ENCODE results near the gene PDGFD.

The PDGFD gene

DNA sequence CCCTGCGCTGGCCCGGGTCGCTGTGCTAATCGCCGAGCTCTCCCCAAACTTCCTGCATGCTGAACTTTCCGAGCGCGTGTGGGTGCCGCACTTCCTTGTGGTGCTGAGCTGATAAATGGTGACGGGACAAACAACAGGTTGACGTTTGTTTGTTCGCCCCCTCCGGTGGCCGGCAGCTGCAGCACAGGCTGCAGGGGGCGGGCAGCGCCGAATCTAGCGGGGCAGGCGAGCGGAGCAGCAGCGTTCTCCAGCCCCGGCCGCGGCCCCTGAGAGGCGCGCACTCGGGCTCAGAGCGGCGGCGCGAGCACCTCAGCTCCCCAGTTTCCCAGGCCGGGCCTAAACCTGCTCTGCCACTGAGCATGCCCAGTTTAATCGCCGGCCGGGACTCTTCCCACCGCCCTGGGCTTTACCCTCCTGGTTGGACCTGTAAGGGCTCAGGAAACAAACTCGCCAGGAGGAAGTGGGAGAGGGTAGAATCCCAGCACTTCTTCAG lies at the start of gene PDGFD:
Gene PDGFD (minus strand): TSS at position 120 of the 493 bp plus-strand sequence.
- DNase-seq = peak; percentile 86

DNA sequence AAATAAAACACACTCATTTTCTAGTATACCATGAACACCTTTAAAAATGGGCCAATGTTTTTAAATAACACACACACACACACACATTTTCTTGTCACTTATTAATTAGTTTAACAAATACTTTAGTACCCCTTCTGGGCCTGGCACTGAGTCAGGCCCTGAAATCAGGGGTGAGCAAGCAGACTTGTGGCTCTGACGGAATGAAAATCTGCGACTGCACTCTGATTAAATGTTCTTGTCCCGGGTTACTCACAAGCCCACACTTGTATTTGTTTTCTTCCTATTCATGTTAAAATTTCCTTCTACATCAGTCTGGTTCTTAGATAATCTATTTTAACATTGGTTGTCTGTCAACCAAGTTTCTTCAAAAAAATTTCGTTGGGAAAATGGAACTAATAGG lies 43.0 kb upstream of the PDGFD start:
- no peak for DNase-seq

DNA sequence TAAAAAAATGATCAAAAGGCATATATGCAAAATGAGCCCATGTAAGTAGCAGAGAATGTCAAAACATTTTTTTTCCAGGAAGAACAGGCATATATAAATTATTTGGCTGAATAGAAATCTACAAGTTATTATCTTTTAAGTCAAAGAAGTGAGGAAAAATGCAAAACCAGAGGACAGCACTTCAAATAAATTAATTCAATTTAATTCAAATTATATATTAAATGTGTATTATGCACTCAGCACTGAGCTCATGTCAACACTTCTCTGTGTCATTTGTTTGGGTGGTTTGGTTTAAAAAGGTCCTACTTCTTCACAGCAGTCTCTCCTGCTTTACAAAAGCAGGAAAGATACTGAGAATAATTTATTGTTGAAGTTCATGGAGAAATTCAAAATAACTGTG lies 41.9 kb upstream of the PDGFD start:
- no peak for DNase-seq

DNA sequence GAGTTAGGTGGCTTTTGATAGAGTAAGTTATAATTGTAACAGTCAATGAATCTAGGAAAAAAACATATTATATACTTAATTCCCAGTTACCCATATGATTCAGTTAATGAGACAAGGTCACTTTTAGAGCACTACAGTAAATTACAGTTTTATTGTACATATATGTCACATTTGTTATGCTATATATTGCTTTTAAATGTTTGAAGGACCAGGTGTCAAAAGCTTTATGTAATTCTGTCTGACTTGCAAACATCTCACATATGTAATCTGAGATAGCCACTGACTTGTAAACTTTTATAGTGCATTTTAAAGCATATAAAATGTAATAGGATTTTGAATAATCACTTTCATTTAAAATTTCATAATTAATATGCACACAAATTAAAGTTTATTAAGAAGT lies 36.7 kb upstream of the PDGFD start:
- no peak for DNase-seq

DNA sequence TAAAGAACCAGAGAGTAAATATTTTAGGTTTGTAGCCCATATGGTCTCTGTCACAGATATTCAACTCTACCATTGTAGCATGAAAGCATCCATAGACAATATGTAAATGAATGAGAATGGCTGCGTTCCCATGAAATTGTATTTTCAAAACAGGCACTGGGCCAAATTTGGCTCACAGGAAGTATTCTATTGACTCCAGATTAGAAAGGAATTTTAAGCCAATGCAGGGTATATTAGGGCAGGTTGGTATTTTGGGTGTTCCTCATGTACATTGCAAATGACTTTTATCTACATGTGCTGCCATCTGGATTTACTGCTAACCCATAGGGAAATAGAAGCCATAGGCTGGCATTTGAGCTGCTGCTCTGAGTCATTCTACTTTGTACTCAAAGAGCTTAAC lies 35.1 kb upstream of the PDGFD start:
- DNase-seq = no peak

DNA sequence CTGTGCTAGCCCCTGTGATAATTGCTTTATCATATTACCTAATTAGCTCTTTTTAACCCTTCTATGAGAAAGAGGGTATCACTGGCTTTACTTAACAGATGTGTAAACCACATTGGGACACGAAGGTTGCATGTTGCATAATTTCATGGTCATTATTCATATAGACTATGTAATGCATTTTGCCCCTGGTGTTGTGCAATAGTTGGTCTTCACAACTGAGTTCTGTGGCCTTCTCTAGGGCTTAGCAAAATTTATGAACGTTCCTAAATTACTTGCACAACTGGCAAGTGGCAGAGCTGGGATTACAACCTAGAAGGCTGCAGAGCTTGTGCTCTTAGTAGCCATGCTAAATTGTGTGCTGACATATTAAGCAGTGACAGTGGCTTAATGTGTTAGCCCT lies 34.6 kb upstream of the PDGFD start:
- DNase-seq = no peak

DNA sequence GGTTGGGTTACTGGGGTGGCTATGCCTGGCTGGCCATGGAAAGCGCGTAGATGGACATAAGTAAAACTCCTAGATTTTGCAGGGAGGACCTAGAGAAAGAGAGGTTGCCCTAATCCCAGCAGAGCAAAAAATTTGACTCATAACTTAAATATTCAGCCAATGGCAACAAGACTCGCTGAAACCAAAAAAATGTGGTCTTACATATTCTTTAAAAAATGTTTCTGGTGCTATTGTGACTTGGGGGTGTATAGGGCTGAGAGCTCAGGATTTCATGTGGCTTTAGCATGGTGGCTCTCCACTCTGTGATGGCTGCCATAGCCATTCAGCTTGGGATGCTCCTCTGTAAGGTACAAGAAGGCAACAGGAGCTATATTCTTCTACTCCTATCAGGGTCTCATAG lies 27.2 kb upstream of the PDGFD start:
- no peak for DNase-seq

DNA sequence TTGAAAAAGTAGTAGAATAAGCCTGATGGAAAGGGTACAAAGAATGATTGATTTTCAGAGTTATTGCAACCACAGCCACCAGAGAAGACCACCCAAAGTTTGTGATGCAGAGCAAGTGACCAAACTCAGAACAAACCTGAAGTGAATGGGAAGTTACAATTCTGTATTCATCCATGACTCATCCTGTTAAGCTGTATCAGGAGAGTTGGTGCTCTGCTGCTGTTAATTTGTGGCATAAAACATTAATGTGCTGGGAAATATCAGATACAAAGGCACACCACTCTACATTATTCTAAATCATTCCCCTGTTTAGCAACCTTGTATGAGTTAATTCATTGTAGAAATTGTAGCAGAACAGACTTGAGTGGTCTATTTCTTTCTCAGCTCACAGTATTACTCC lies 19.6 kb upstream of the PDGFD start:
- DNase-seq = no peak

DNA sequence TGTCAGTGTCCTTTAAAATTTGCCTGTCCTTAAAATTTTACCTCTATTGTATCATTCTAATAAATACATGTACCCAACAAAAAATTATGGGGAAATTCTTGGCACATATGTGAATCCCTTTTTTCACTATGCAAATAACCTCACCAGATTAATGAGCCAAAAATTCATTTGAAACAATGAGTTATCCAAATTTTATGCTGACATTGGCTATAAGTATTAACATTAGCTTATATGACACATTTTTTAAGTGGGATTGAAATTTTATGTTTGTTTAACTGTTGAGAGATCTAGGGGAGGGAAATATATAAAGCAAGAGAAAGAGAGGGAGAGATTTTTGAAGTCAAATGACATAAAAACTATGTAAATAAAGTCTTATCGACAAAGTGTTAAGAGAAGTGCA lies 11.8 kb upstream of the PDGFD start:
- DNase-seq = no peak

DNA sequence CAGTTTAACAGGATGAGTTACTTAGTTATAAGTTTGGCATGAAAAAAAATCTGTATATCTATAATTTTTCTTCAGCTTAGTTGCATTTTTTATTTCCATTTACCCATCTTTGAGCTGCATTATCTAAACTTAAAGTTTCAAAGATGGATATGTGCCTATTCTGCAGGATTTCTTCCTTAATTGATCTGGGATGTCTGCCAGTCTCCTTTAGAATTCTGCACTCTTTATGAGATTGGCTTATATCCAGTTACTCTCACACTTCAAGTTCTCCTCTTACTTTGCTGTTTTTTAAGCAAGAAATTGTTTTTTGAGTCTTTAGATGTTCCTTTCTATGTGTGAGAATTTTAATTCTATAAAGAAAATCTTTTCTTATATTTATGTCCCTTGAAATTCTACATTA lies 5.1 kb upstream of the PDGFD start:
- no peak for DNase-seq

DNA sequence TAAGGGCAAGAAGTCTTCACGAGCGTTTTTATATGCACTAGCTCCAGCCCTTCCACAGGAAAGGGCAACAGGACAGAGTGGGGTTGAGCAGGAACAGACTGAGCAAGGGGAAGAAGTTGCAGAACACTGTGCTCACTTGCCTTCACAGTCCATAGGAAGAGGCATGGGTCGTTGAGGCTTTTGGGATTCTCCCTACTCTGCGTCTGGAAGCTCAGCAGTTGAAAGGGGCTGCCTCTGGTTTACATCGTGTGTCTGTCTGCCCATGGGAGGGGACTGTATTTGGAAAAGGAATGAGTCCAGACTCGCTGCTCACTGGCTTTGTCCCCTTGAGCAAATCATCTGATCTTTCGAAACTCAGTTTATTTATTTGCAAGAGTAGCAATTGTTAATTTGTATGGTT lies 1.1 kb upstream of the PDGFD start:
- DNase-seq = no peak

DNA sequence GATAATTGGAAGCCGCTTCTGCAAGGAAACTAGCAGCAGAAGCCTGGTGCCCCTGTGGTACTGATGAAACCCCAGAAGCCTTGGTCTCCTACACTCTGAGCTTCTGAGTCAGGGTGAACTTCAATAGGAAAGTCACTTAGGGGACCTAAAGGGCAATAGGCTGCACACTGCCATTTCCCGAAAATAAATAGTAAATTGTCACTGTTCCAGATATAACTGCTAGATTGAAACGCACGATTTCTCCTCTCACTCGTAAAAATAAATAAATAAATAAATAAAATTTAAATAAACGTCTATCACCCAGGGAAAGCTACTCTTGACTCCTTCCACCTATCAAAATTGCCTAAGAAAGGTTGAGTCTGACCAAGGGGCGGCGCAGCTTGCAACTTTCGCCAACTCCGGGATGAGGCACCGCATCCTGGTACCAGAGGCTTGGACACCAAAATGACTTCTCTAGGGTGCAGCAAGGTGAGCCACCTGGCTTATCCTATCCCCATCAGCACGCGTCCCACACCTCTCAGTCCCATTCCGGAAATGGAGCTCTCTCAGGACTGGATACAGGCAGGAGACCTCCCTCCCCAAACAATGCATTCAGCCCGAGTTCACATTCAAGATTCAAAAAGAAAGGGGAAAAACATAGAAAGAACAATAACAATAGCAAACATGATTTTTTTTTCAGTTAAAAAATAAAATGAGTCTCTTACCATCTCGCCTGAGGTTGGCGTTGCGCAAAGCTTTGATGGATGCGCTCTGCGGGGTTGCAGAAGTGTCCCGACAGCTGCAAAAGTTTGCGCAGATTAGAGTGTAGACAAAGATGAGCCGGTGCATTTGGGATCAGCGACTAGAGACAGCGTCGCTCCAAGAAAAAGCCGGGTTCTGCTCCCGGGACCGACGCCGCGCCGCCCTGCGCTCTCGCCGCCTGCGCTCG lies 583 bp downstream of the PDGFD start:
- DNase-seq = peak; percentile 49

DNA sequence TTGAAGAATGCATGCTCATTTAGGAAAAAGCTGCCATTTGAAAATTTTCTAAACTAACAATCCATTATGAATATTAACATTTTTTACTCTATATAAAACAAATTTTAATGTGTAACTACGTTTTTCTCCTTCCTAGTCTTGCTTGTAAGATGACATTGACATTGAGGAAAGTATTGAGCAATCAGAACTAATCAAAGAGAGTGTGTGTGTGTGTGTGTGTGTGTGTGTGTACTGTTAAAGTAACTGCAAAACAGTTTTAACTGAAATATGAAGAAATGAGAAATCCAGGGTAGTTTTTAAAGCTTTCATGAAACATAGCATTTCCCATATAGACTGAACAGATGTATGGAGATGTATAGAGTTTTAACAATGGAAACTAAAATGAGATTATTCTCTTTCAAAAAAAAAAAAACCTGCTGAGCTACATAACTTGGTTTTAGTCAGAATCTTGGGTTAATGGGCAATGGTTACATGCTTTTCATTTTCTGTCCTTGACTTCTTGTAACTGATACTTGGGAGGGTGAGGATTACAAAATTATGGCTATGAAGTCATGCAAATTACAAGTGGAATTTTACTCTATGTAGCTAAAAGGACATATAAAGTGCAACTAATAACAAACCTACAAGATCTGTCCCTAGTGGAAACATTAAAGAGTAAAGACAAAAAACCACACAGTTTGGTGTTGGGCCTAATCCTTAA lies 2.0 kb downstream of the PDGFD start:
- DNase-seq = no peak

DNA sequence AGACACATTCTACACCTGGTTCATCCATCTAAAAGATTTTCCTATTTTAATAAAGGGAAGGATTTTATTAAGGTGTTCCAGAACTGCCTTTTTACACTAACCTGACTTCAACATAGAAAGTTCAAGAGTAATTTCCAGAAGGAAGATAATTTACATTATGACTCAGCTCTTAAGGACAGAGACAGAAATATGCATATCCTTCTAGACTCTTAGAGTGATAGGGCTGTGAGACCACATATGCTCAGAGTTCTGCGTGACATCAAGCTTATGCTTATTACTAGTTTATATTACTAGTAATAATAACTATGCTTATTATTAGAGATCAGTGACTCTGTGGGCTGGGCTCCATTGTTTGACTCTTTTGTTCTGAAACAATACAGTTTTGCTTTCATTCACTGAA lies 4.6 kb downstream of the PDGFD start:
- DNase-seq = no peak

DNA sequence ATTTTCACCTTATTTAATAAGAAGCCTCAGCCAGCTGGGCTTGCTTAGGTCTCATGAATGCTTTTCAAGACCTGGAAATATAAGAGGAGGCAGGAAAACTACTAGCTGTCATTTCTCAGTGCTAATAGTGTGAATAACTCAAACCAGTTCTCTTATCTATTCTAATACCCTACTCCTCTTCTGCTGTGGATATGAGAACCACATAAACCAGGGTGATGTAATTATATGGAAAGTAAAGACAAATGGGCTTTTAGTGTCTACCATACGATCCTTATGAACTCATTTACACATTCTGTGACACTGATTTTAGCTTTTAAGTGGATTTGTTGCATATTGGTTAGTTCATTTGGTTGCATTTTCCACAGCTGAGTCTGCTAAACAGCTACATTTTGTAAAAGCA lies 8.6 kb downstream of the PDGFD start:
- DNase-seq = no peak

DNA sequence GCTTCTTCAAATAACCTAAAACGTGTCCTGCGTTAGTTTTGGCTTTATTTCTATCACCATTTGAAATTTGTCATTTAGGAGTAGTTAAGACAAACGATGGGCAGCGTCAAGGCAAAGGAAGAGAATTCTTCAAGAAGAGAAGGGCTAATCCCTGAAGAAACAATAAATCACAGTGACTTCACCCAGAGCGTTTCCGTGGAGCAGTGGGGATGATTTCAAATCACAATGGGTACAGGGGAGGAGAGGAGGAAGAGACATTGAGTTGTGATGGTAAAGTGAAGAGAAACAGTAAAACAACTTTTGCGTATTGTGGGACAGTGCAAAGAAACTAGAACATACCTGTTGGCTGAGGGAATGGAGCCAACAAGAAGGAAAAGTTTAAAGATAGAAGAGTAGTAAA lies 9.7 kb downstream of the PDGFD start:
- no peak for DNase-seq

DNA sequence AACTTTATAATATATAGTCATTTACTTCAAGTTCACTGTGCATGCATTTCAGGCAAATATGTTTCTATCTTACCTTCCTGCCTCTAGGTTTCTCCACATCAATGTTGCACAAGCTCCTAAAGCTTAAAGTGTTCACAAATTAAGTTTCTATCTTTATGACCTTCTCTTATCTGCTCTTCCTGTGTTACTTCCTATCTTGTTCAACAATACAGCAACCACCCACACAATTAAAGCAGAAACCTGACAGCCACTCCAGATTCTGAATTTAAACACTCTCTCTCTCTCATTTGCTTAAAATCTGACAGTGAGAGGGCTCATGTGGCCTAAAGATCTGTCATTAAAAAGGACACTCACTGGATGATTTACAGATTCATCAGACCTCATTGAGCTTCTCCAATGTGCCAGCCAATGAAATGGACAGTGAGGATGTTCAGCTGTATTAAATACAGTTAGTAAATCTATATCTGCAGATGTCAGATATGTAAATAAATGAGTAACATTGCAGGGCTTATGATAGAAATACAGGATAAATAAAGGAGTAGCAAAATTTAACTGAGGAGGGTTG lies 10.9 kb downstream of the PDGFD start:
- DNase-seq = no peak

DNA sequence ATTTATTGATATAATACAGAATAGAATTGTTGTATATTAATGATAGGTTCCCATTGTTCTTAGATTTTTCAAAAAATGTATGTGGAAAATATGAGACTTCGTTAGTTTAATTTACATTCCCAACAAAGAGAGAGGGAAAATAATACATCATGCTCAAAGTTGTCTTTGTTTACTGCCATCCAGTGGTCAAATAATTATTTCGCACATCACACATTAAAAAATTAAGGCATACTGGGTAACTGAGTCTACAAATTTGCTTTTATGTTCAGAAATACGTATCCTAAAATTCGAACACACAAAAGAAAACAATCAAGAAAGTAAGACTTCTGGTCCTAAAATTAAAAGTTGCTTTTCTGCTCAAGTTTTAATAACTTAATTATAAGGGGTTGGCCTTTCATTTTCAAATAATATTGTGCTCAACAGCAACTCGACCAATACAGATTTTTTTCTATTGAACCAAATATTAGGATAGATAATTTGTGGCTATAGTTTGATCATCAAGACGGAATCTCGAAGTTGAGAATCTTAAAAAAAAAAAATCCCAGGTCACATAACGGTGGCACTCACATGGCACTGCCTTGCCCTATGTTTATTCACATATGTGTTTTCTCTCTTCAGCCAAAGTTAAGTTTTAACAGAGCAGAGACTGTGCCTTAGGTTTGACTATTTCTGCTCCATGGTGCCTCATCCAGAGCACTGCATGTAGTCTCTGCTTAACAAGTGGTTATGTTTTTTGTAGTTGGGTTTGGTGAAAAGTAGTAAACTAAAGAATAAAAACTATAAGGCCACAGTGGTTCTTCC lies 12.3 kb downstream of the PDGFD start:
- no peak for DNase-seq

DNA sequence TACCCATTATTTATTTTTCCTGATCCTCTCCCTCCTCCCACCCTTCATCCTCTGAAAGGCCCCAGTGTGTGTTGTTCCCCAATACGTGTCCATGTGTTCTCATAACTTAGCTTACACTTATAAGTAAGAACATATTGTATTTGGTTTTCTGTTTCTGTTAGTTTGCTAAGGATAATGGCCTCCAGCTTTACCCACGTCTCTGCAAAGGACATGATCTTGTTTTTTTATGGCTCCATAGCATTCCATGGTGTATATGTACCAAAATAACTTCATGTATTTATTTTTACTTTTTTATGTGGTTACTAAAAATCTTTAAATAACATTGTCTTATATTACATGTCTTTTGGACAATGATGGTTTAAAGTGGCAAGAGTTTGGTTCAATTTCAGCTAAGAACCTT lies 15.2 kb downstream of the PDGFD start:
- DNase-seq = no peak

DNA sequence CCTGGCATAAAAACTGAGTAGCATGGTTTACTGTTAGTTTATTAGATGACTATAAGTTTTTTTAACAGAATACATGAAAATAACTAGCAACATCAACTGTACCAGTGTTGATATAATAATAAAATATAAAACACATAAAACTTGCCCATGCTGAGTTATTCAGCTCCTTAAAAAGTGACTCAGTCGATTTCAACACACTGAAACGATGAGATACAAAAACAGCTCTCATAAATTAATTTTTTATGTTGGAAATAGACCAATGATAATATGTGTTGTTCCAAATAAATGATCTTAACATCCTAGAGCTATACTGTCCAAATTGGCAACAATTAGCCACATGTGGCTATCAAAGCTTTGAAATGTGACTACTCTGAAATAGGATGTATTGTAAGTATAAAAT lies 15.9 kb downstream of the PDGFD start:
- DNase-seq = no peak

DNA sequence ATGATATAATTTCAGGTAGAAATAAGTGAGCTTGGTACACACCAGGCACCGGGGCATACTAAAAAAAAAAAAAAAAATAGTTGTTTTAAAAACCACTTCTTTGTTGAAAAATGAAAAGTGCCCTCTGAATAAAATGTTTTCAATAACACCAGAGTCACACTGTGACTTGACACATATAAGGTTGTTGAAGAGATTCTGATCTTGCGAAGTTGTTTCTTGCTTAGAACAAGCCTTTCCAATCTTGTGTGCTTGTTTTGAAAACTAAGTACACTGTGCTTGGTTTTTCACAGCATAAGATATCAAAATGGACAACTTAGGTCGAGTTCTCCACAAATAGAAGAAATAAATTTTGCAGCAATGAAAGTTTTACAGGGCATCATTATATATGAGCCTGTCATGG lies 17.0 kb downstream of the PDGFD start:
- DNase-seq = no peak

DNA sequence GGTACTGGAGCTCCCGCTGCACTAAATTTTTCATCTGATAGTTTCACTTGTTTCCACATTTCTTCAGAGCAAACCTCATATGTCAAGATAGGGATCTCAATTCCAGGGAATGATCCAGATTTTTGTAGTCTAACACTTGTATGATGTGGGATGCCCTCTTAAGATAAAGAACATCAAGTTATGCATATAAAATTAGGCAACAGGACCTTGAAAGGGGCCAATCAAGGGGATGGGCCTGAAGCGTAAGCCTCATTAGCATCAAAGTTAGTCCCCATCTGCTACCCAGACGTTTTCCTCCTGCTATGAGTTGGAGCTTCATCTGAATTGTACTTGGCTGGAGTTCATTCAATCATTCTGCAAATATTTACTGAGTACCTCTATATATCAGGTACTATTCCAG lies 17.5 kb downstream of the PDGFD start:
- DNase-seq = no peak

DNA sequence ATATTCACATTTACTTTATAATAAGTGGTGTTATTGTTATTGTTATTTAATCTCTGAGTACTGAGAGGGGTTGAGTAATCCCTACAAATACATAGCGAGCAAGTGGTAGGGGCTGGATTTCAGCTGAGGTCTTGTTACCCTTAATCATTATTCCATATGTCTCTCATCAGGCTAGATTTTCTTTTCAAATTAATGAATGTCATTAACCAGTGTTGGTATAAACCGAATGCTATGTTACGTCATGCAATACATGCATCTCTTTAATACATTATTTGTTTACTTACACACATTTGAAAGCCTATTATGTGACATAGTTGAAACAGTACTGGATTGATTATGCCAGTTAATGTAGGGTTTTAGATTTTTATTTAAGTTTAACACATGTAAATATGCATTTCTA lies 18.9 kb downstream of the PDGFD start:
- DNase-seq = no peak
